Liver (tissue), 3 donors: ENCODE data around the gene KRTAP9-6.
"Not testable (repeated sequence)": the region's sequence is repeated elsewhere in the genome, so short reads cannot be mapped to it uniquely, and the experiment has no call there.

Experiments
- ATF3 ChIP-seq: IDR thresholded peaks from 2 replicates; pipeline ENCODE4 v1.6.1; 2016; ENCODE audit warnings: antibody characterized with exemption
- CTCF ChIP-seq: fragments of 150-350 bp; IDR thresholded peaks from 2 replicates; pipeline ENCODE4 v1.5.1; 2017; ENCODE audit warnings: improper control_type of control experiment, low read depth, low read length; ENCODE audit not compliant: missing input control
- EGR1 ChIP-seq, 2 donors: IDR thresholded peaks; 2 replicates each; pipeline ENCODE4 v1.6.1; 2016 to 2018; ENCODE audit warnings: antibody characterized with exemption in 2 of 2, low read depth in 2 of 2
- FOXA1 ChIP-seq: IDR thresholded peaks from 2 replicates; pipeline ENCODE4 v1.6.1; 2016; ENCODE audit warnings: antibody characterized with exemption
- HNF4G ChIP-seq: IDR thresholded peaks from 2 replicates; pipeline ENCODE4 v1.6.1; 2016; ENCODE audit warnings: antibody characterized with exemption
- JUND ChIP-seq, 2 donors: IDR thresholded peaks; 2 replicates each; pipeline ENCODE4 v1.6.1; 2016; ENCODE audit warnings: antibody characterized with exemption in 2 of 2
- MAX ChIP-seq: IDR thresholded peaks from 2 replicates; pipeline ENCODE4 v1.6.1; 2016; ENCODE audit warnings: antibody characterized with exemption
- RAD21 ChIP-seq, 2 donors: IDR thresholded peaks; 2 replicates each; pipeline ENCODE4 v1.6.1; 2016; ENCODE audit warnings: antibody characterized with exemption in 2 of 2, mild to moderate bottlenecking in 2 of 2
- YY1 ChIP-seq: IDR thresholded peaks from 2 replicates; pipeline ENCODE4 v1.6.1; 2016; ENCODE audit warnings: antibody characterized with exemption, mild to moderate bottlenecking
- ZBTB33 ChIP-seq: IDR thresholded peaks from 2 replicates; pipeline ENCODE4 v1.6.1; 2016; ENCODE audit warnings: antibody characterized with exemption
- TF ChIP-seq, protein P1 (sequence below): IDR thresholded peaks from 2 replicates; pipeline ENCODE4 v1.6.1; 2016; ENCODE audit warnings: antibody characterized with exemption, mild to moderate bottlenecking
- donor health status: healthy.
- donor health status: healthy.

GRCh38 chr17:41255381-41256290, 9.5 kb upstream of the KRTAP9-6 start, which contains the start of gene KRTAP9-9:
- not testable (repeated sequence) for TF ChIP-seq HNF4G; CTCF; YY1; JUND (IDR thresholded peaks at IDR 0.05); ATF3; EGR1 (IDR thresholded peaks at IDR 0.05; ENCODE audit: low read depth in 2 of 2); FOXA1; RAD21 (IDR thresholded peaks at IDR 0.05); ZBTB33; MAX
- TF ChIP-seq, protein P1, sequence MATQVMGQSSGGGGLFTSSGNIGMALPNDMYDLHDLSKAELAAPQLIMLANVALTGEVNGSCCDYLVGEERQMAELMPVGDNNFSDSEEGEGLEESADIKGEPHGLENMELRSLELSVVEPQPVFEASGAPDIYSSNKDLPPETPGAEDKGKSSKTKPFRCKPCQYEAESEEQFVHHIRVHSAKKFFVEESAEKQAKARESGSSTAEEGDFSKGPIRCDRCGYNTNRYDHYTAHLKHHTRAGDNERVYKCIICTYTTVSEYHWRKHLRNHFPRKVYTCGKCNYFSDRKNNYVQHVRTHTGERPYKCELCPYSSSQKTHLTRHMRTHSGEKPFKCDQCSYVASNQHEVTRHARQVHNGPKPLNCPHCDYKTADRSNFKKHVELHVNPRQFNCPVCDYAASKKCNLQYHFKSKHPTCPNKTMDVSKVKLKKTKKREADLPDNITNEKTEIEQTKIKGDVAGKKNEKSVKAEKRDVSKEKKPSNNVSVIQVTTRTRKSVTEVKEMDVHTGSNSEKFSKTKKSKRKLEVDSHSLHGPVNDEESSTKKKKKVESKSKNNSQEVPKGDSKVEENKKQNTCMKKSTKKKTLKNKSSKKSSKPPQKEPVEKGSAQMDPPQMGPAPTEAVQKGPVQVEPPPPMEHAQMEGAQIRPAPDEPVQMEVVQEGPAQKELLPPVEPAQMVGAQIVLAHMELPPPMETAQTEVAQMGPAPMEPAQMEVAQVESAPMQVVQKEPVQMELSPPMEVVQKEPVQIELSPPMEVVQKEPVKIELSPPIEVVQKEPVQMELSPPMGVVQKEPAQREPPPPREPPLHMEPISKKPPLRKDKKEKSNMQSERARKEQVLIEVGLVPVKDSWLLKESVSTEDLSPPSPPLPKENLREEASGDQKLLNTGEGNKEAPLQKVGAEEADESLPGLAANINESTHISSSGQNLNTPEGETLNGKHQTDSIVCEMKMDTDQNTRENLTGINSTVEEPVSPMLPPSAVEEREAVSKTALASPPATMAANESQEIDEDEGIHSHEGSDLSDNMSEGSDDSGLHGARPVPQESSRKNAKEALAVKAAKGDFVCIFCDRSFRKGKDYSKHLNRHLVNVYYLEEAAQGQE, result not testable (repeated sequence)
